Mucosa of descending colon (tissue), 3 donors: ENCODE results near the gene ANKMY1. TPM values are rescaled to one million over a fixed set of nuclear protein-coding genes. Genes with fewer than 3 reads are reported as not detected.

Experiments
- ATAC-seq: fragments of 200-7000 bp; cut with Tn5 transposase; one replicate; pipeline ENCODE4 v1.9.1; 2020; ENCODE audit warnings: mild to moderate bottlenecking, moderate library complexity
- DNase-seq, 3 donors: peaks; one replicate each; pipeline ENCODE4 v3.0.0-alpha.2; 2020
- H3K36me3 ChIP-seq: fragments of 200-600 bp; one replicate; pipeline ENCODE4 v1.8.0; 2021; ENCODE audit warnings: low read depth, mild to moderate bottlenecking
- H3K4me1 ChIP-seq: fragments of 200-600 bp; one replicate; pipeline ENCODE4 v1.8.0; 2021; ENCODE audit warnings: low read depth, mild to moderate bottlenecking
- H3K4me3 ChIP-seq: fragments of 200-600 bp; one replicate; pipeline ENCODE4 v1.8.0; 2021; ENCODE audit warnings: mild to moderate bottlenecking
- H3K9me3 ChIP-seq: fragments of 200-600 bp; one replicate; pipeline ENCODE4 v1.8.0; 2021; ENCODE audit warnings: mild to moderate bottlenecking
- intact Hi-C, 2 donors: fragments of 100-400 bp; cut with DNase I in 1 of 2; cut with micrococcal nuclease in 1 of 2; formaldehyde crosslinking; loops; one replicate each; pipeline versions ENCODE4 v1.11.0 to v1.11.1; 2022; cut with DNase I, micrococcal nuclease
- total RNA-seq, 3 donors: library from RNA; stranded (reverse); fragmentation: NEBNext Ultra II Directional in 2 of 3; extraction: Animal tissue kit (Norgen Biotek cat#: 25700) in 2 of 3; gene quantifications; one replicate each; pipeline versions ENCODE4 v1.2.1 to v1.2.4, GENCODE V29; 2021 to 2023
- TF ChIP-seq, protein P1 (sequence below): fragments of 200-600 bp; IDR thresholded peaks from one replicate; pipeline ENCODE4 v1.8.0; 2022; ENCODE audit warnings: antibody characterized with exemption, mild to moderate bottlenecking
- donor health status: DM: no; HTN: no; CAD: no; lungs with moderate emphysema.
- donor health status: DM: no; HTN: no; CAD: no.
- donor health status: DM: no; HTN: yes; CAD: no.

ANKMY1 gene
- total RNA-seq, 3 donors from 2014 or later = 23.0 to 32.7 (median 23.5) TPM

DNA sequence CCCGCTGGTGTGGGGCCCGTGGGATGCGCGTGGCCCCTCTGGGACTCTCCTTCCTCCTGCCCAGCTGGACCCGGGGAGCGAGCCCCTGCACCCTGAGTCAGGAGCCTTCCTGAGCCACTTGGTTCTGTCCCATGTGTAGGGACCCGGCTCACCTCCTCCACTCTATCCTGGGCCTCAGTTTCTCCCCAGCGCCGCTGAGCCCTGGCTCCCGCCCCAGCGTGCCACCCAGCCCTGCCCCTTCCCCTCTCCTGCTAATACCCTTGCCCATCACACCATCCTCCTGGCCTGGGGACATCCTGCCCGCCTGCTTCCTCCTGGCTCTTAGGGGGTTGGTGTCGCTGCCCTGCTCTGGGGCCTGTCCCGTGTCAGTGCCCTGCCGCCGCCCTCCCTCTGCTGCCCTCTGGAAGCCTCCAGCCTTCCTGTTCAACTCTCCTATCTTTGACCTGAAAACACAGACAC lies 97.5 kb downstream of the ANKMY1 start:
- Histone ChIP-seq H3K4me1 (peaks cover 5% of the 10 kb centered on the region), H3K9me3 (no peaks in the 10 kb centered on the region), H3K4me3 (no peak overlapping the region), H3K36me3 (no peaks in the 10 kb centered on the region)
- peak in 1 of 3 donors; percentile 23 for DNase-seq
- no peak for ATAC-seq
- TF ChIP-seq, protein P1, sequence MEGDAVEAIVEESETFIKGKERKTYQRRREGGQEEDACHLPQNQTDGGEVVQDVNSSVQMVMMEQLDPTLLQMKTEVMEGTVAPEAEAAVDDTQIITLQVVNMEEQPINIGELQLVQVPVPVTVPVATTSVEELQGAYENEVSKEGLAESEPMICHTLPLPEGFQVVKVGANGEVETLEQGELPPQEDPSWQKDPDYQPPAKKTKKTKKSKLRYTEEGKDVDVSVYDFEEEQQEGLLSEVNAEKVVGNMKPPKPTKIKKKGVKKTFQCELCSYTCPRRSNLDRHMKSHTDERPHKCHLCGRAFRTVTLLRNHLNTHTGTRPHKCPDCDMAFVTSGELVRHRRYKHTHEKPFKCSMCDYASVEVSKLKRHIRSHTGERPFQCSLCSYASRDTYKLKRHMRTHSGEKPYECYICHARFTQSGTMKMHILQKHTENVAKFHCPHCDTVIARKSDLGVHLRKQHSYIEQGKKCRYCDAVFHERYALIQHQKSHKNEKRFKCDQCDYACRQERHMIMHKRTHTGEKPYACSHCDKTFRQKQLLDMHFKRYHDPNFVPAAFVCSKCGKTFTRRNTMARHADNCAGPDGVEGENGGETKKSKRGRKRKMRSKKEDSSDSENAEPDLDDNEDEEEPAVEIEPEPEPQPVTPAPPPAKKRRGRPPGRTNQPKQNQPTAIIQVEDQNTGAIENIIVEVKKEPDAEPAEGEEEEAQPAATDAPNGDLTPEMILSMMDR = no peak
- intact Hi-C loops = no loop called here

DNA sequence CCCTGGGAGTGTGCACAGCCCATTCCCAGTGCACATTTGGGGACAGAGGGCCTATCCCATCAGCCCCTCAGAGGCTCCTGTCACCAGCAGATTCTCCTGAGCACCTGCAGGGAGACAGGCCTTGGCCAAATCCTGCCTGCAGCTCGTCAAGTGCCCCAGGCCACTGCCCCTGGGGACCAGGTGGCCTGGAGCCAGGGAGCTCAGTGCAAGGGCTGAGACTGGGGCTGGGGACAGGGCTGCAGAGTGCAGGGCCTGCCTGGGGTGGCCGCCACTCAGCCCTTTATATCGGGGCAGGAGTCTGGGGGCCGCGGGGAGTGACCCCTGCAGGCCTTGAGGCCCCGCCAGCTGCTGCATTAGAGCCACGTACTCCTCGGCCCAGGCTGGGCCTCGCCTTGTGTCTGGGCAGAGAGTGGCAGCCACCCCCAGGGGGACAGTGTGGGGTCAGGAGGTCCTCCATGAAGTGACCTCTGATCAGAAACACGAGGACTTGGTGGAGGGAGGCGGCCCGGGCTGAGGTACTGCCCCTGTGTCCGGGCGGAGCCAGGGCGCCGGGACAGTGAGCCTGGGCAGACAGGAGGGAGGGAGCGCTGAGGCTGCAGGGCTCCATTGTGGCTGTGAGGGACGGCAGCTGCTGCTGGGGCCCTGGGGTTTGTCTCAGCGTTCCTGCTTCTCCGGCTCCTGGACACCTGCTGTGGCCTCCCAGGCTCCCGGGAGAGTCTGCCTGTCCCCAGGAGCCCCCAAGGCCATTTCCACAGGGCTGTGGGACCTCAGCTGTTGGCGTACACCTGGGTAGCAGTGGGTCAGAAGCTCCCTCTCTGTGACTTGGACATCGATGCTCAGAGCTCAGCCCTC lies 98.2 kb downstream of the ANKMY1 start:
- TF ChIP-seq, protein P1 = no peak
- Histone ChIP-seq H3K4me3 (no peak overlapping the region), H3K4me1 (peaks cover 5% of the 10 kb centered on the region), H3K9me3 (no peaks in the 10 kb centered on the region), H3K36me3 (no peaks in the 10 kb centered on the region)
- peak in 2 of 3 donors; percentile 27 to 39 for DNase-seq
- no peak for ATAC-seq
- intact Hi-C loops = no loop called here

DNA sequence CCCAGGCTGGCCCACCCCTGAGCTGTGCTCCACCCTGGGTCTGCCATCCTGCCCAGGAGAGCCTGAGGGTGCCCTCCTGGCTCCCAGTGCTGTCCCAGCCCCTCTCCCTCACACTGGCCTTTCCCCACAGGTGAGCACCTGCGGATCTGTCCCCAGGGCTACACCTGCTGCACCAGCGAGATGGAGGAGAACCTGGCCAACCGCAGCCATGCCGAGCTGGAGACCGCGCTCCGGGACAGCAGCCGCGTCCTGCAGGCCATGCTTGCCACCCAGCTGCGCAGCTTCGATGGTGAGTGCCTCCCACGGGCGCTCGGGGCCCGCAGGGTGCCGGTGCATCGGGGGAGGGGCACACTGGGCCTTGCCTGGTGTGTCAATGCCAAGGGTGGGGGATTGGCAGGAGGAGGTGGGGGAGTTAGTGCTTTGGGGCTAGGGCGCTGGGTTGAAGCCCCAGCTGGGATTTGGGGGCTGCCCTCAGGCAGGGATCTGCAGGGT lies 98.8 kb downstream of the ANKMY1 start:
- ATAC-seq = no peak
- intact Hi-C loops = no loop called here

DNA sequence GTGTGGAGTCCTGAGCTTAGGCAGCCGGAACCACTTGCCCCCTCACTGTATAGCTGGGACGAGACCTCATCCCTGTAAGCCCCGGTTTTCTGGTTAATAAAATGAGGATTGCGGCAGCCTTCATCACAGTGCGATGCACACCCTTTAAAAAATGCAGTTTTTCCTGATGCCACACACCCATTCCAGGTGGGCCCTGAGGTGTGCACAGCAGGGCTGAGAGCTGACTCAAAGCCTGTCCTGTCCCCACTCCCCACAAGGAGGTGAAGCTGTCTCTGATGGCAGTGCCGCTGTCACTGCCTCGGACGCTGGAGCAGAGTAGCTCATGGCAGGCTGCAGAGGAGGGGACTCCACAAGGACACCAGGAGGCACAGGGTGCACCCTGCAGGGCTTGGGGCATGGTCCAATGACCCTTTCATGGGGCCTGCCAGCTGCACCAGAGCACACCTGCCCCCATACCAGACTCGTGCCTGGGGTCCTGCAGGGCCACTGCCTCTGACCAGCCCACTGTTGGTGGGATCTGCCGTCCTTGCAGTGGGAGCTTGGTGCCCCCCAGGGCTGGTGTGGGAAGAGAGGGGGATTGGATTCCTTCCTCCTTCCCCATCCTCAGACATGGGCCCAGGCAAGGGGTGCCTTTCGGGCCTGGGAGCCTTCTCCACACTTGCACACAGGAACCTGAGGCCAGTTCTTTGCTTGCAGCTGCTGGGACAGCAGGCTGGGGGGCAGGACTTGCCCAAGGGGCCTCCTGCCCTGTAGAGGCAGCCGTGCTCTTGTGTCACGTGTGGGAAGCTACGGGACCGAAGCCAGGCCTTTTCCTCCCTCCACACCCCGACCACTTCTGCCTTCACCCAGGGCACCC lies 99.5 kb downstream of the ANKMY1 start:
- ATAC-seq = no peak
- peak in 2 of 3 donors; percentile 20 to 31 for DNase-seq
- no peak overlapping the region for H3K4me3 ChIP-seq
- H3K4me1 ChIP-seq = peaks cover 8% of the 10 kb centered on the region
- H3K9me3 ChIP-seq = no peaks in the 10 kb centered on the region
- H3K36me3 ChIP-seq = no peaks in the 10 kb centered on the region
- intact Hi-C loops = no loop called here
- TF ChIP-seq, protein P1 = no peak

More for the DNA sequence above, 98.8 kb downstream of the ANKMY1 start:
- Histone ChIP-seq H3K9me3 (no peaks in the 10 kb centered on the region), H3K36me3 (no peaks in the 10 kb centered on the region), H3K4me1 (peaks cover 5% of the 10 kb centered on the region), H3K4me3 (no peak overlapping the region)
- DNase-seq = peak in 2 of 3 donors; percentile 16 to 36
- TF ChIP-seq, protein P1 = no peak

DNA sequence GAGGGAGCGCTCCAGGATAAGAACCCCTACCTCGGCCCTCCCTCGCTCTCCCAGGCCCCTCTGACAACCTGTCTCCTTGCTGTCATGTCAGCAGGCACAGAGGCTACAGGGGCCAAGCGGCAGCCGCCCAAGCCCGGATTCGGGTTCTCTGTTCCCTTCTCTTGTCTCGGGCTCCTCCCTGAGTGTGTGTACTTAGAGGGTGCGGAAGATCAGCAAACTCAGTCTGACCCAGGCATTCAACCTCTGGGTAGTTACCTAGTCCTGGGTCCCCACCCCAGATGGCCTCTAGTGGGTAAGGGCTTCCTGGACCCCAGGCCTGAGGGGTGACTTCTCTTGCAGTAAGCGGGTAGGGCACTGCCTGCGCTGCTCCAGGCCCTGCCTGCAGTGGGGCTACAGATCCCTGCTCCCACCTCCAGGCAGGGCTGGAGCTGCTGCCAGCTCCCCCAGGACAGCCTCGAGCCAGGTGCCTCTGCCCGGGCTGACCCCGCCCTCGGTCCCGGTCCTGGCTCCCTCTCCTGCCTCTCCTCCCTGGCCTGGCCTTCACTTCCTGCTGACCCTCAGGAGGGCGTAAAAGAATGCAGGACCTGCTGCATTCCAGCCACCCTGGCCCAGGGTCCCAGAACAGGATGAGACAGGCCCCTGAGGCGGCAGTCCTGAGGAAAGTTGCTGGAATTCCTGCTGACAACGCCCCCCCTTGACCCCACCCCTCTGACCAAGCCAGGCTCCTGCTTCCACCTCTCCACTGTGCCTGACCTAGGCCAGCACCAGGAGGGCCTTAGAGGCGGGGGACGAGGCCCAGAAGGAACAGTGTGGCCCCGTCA lies 100.4 kb downstream of the ANKMY1 start:
- peak; percentile 25 for ATAC-seq
- H3K4me1 ChIP-seq = peaks cover 8% of the 10 kb centered on the region
- H3K4me3 ChIP-seq = no peak overlapping the region
- TF ChIP-seq, protein P1 = no peak
- peak in 2 of 3 donors; percentile 34 to 42 for DNase-seq
- H3K9me3 ChIP-seq = no peaks in the 10 kb centered on the region
- H3K36me3 ChIP-seq = no peaks in the 10 kb centered on the region
- intact Hi-C loops = no loop called here
